Measurements from ENCODE around the gene NR6A1. TPM values are rescaled to one million over a fixed set of nuclear protein-coding genes. Genes with fewer than 3 reads are reported as not detected.

The NR6A1 gene
- total RNA-seq, 1 experiment from 2014 or later = 6.7 TPM

DNA sequence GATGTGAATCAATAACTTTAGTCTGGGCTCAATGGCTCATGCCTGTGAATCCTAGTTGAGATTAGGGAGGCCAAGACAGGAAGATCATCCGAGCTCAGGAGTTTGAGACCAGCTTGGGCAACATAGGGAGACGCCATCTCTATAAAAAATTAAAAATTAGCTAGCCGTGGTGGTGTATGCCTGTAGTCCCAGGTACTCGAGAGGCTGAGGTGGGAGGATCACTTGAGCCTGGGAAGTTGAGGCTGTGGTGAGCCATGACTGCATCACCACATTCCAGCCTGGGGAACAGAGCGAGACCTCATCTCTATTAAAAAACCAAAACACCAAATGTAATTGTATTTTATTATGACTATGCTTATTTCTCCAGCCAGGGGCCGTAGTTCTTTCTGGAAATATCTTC lies 194.4 kb downstream of the NR6A1 start:
- DNase-seq = no peak
- BruUV-seq (replicated peaks) = no TSS peak
- TF ChIP-seq, protein P1, sequence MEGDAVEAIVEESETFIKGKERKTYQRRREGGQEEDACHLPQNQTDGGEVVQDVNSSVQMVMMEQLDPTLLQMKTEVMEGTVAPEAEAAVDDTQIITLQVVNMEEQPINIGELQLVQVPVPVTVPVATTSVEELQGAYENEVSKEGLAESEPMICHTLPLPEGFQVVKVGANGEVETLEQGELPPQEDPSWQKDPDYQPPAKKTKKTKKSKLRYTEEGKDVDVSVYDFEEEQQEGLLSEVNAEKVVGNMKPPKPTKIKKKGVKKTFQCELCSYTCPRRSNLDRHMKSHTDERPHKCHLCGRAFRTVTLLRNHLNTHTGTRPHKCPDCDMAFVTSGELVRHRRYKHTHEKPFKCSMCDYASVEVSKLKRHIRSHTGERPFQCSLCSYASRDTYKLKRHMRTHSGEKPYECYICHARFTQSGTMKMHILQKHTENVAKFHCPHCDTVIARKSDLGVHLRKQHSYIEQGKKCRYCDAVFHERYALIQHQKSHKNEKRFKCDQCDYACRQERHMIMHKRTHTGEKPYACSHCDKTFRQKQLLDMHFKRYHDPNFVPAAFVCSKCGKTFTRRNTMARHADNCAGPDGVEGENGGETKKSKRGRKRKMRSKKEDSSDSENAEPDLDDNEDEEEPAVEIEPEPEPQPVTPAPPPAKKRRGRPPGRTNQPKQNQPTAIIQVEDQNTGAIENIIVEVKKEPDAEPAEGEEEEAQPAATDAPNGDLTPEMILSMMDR (IDR thresholded peaks at IDR 0.05; ENCODE audit: unreplicated experiment) = no peak
- Mint-ChIP-seq H3K4me3 (ENCODE audit: low read depth, unreplicated experiment) (no peak overlapping the region), H3K27me3 (ENCODE audit: unreplicated experiment) (no peaks in the 10 kb centered on the region), H3K36me3 (ENCODE audit: insufficient read depth, unreplicated experiment) (no peaks in the 10 kb centered on the region), H3K27ac (ENCODE audit: unreplicated experiment) (no peak overlapping the region), H3K4me1 (ENCODE audit: low read depth, unreplicated experiment) (no peaks in the 10 kb centered on the region), H3K9me3 (ENCODE audit: low read depth, unreplicated experiment) (no peaks in the 10 kb centered on the region)
- CTCF ChIA-PET = no interaction called here
- intact Hi-C loops (cut with micrococcal nuclease; ENCODE audit: unreplicated experiment) = no loop called here

DNA sequence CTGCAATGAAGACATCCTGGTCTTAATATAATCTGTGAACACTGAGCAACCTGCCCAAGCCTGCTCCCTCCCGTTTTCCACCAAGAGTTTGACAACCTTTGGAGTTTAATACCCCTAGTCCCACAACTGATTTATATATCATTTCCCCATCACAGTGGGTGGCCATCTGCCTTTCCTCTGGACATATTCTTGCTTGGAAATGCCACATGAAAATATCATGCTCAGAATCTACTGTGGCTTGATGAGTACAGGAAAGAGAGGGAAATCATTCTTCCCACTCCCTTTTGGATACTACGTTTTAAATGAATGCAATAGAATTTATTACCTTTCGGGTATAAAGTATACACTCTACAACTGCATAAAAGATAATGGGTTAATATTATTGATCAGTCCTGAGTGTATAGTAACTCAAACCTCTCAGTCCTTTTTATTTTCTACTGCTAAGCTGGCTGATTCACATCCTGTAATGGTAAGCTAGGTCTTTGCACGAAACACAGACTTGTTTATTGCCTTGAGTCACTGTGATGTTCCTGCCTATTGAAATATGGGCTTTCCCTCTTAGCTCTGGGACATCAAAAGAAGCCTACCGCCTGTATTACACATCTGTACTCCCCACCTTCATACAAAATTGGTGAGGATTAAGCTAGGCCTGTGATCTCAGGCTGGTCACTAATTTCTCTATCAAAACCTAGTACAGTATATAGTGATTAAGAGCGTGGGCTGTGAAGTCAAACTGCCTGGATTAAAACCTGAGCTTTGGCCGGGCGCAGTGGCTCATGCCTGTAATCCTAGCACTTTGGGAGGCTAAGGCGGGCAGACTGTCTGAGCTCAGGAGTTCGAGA lies 196.4 kb downstream of the NR6A1 start:
- BruUV-seq (replicated peaks) = no TSS peak
- Mint-ChIP-seq H3K27ac (ENCODE audit: unreplicated experiment) (no peak overlapping the region), H3K9me3 (ENCODE audit: low read depth, unreplicated experiment) (no peaks in the 10 kb centered on the region), H3K36me3 (ENCODE audit: insufficient read depth, unreplicated experiment) (no peaks in the 10 kb centered on the region), H3K27me3 (ENCODE audit: unreplicated experiment) (no peaks in the 10 kb centered on the region), H3K4me1 (ENCODE audit: low read depth, unreplicated experiment) (peaks cover 16% of the 10 kb centered on the region), H3K4me3 (ENCODE audit: low read depth, unreplicated experiment) (no peak overlapping the region)
- intact Hi-C loops (cut with micrococcal nuclease; ENCODE audit: unreplicated experiment) = no loop called here
- DNase-seq = no peak
- TF ChIP-seq, protein P1 (IDR thresholded peaks at IDR 0.05; ENCODE audit: unreplicated experiment) = no peak
- CTCF ChIA-PET = interaction anchor here (1.1 kb wide), 1 partner anchor 23 kb away, joined by 4 read pairs; no protein-coding TSS in a partner anchor

- H3K27me3 Mint-ChIP-seq (ENCODE audit: unreplicated experiment) = no peaks in the 10 kb centered on the region
- CTCF ChIA-PET = no interaction called here
- H3K9me3 Mint-ChIP-seq (ENCODE audit: low read depth, unreplicated experiment) = no peaks in the 10 kb centered on the region
- no peak overlapping the region for H3K4me3 Mint-ChIP-seq (ENCODE audit: low read depth, unreplicated experiment)
- H3K36me3 Mint-ChIP-seq (ENCODE audit: insufficient read depth, unreplicated experiment) = no peaks in the 10 kb centered on the region
- no peak overlapping the region for H3K27ac Mint-ChIP-seq (ENCODE audit: unreplicated experiment)
- TF ChIP-seq, protein P1 (IDR thresholded peaks at IDR 0.05; ENCODE audit: unreplicated experiment) = no peak
- intact Hi-C loops (cut with micrococcal nuclease; ENCODE audit: unreplicated experiment) = no loop called here
- peaks cover 33% of the 10 kb centered on the region for H3K4me1 Mint-ChIP-seq (ENCODE audit: low read depth, unreplicated experiment)
- no peak for DNase-seq
- BruUV-seq (replicated peaks) = no TSS peak
Observed at GRCh38 chr9:124570942-124571666, 200.0 kb downstream of the NR6A1 start.

DNA sequence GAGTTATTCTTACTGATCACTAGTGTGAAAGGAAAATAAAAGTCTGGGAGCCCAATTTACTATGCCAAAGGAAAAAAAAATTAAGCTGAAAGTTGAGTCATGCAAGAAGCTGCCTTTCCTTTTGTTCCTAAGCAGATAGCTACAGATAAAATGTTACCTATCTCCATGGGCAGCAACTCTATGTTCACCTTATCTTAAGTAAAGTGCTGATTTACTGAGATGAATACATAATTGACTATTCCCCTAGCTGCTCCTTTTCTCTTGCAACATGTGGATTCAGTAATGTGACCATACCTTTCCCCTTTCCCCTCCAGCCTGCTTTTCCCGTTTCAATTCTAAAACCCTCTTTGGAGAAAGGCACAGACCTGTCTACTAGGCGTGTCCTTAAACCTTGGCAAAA lies 201.2 kb downstream of the NR6A1 start:
- Mint-ChIP-seq H3K4me1 (ENCODE audit: low read depth, unreplicated experiment) (peaks cover 34% of the 10 kb centered on the region), H3K36me3 (ENCODE audit: insufficient read depth, unreplicated experiment) (no peaks in the 10 kb centered on the region), H3K4me3 (ENCODE audit: low read depth, unreplicated experiment) (no peak overlapping the region), H3K27me3 (ENCODE audit: unreplicated experiment) (no peaks in the 10 kb centered on the region), H3K27ac (ENCODE audit: unreplicated experiment) (no peak overlapping the region), H3K9me3 (ENCODE audit: low read depth, unreplicated experiment) (no peaks in the 10 kb centered on the region)
- DNase-seq = no peak
- CTCF ChIA-PET = interaction anchor here (0.9 kb wide), 1 partner anchor 33 kb away, joined by 5 read pairs; no protein-coding TSS in a partner anchor
- intact Hi-C loops (cut with micrococcal nuclease; ENCODE audit: unreplicated experiment) = no loop called here
- TF ChIP-seq, protein P1 (IDR thresholded peaks at IDR 0.05; ENCODE audit: unreplicated experiment) = no peak
- BruUV-seq (replicated peaks) = no TSS peak

All from Calu3 (cell line).